K562 (cell line): Measurements from ENCODE around the gene CRKL.

Experiments used
- COPS2 ChIP-seq: fragments of 450-650 bp; conservative IDR thresholded peaks from 2 replicates; pipeline ENCODE4 v1.6.1; 2016; ENCODE audit warnings: mild to moderate bottlenecking, moderate library complexity
- CTCF ChIP-seq, 3 experiments: IDR thresholded peaks in 2 of 3; conservative IDR thresholded peaks in 1 of 3; 2 replicates each; pipeline ENCODE4 v1.5.1; 2011 to 2012; ENCODE audit warnings: low read length in 3 of 3, mild to moderate bottlenecking in 3 of 3, control low read depth in 2 of 3, improper control_type of control experiment in 1 of 3, inconsistent platforms in 1 of 3, low read depth in 1 of 3, mixed read lengths in 1 of 3, moderate library complexity in 1 of 3; ENCODE audit not compliant: insufficient read depth in 2 of 3
- ERF ChIP-seq: fragments of 450-650 bp; formaldehyde crosslinking; IDR thresholded peaks from 2 replicates; pipeline ENCODE4 v1.4.0; 2020; ENCODE audit warnings: mild to moderate bottlenecking, mixed read lengths
- HNRNPUL1 ChIP-seq: fragments of 200-400 bp; formaldehyde crosslinking; IDR thresholded peaks from 2 replicates; pipeline ENCODE4 v1.6.1; 2017; ENCODE audit warnings: low read length
- MYNN ChIP-seq, 2 experiments: sonication (generic); formaldehyde crosslinking in 1 of 2; IDR thresholded peaks; 2 replicates each; pipeline versions ENCODE4 v1.5.0 to v1.6.1; 2016 to 2020; ENCODE audit warnings: antibody characterized with exemption in 1 of 2, missing genetic modification reagents in 1 of 2
- NUFIP1 ChIP-seq: fragments of 450-650 bp; IDR thresholded peaks from 2 replicates; pipeline ENCODE4 v1.6.1; 2018; ENCODE audit not compliant: partially characterized antibody
- PKNOX1 ChIP-seq: fragments of 450-650 bp; IDR thresholded peaks from 2 replicates; pipeline ENCODE4 v1.6.1; 2016
- PPARD ChIP-seq: fragments of 250-450 bp; sonication (Bioruptor Pico); IDR thresholded peaks from 2 replicates; pipeline ENCODE4 v1.8.0; 2022; ENCODE audit warnings: inconsistent platforms, mild to moderate bottlenecking, moderate library complexity
- RBFOX2 ChIP-seq: fragments of 200-400 bp; formaldehyde crosslinking; IDR thresholded peaks from 2 replicates; pipeline ENCODE4 v1.6.1; 2017; ENCODE audit warnings: low read depth, mild to moderate bottlenecking, low read length, moderate library complexity
- SOX6 ChIP-seq: fragments of 450-650 bp; IDR thresholded peaks from 2 replicates; pipeline ENCODE4 v1.6.1; 2014; ENCODE audit warnings: mild to moderate bottlenecking
- USF1 ChIP-seq: sonication (generic); formaldehyde crosslinking; IDR thresholded peaks from 2 replicates; pipeline ENCODE4 v1.9.0; 2022; ENCODE audit warnings: mild to moderate bottlenecking, missing genetic modification reagents
- ZNF140 ChIP-seq: fragments of 250-450 bp; sonication (Bioruptor Pico); IDR thresholded peaks from 2 replicates; pipeline ENCODE4 v1.8.0; 2021; ENCODE audit warnings: moderate library complexity, mild to moderate bottlenecking, inconsistent platforms
- ZNF175 ChIP-seq: fragments of 200-800 bp; sonication (Bioruptor generic); IDR thresholded peaks from 2 replicates; pipeline ENCODE4 v1.6.1; 2016; ENCODE audit warnings: low read depth, mild to moderate bottlenecking, missing genetic modification characterization, missing compliant biosample characterization

GRCh38 chr22:20890975-20891374 is 26.2 kb upstream of the CRKL start:
- TF ChIP-seq HNRNPUL1 (no peak), ZNF175 (CRISPR knock-in tag) (no peak), PPARD (no peak), SOX6 (no peak), USF1 (CRISPR knock-in tag) (no peak), ERF (CRISPR knock-in tag) (no peak), ZNF140 (CRISPR knock-in tag) (0 out of 2 replicates have a peak, but pooled peaks have one; percentile 60), RBFOX2 (no peak), PKNOX1 (no peak), COPS2 (no peak), CTCF (IDR thresholded peaks at IDR 0.05 in 2 of 3, conservative IDR thresholded peaks at IDR 0.05 in 1 of 3; ENCODE audit: insufficient read depth in 2 of 3, low read depth in 1 of 3, low read length in 3 of 3) (no peak), MYNN (IDR thresholded peaks at IDR 0.05) (no peak), MYNN (CRISPR knock-in tag; IDR thresholded peaks at IDR 0.05) (no peak), NUFIP1 (no peak)
